HG02678 (cell line): ENCODE results near the gene CFAP74.
A peak's percentile ranks its signal among the peaks of the same experiment; 100 is the strongest.

Source experiments
- ATAC-seq: cut with Tn5 transposase; IDR thresholded peaks from one replicate; pipeline ENCODE4 v1.9.1; 2021; ENCODE audit warnings: mild to moderate bottlenecking, moderate library complexity; ENCODE audit not compliant: unreplicated experiment

CFAP74 gene

GRCh38 chr1:1901641-1902294 is 101.8 kb downstream of the CFAP74 start:
- no peak for ATAC-seq

- ATAC-seq: no peak
These were observed 102.5 kb downstream of the CFAP74 start for GRCh38 chr1:1900883-1901640.

- ATAC-seq: no peak
These were observed 103.6 kb downstream of the CFAP74 start for GRCh38 chr1:1899967-1900327.

GRCh38 chr1:1899266-1899966 is 104.2 kb downstream of the CFAP74 start:
- no peak for ATAC-seq

GRCh38 chr1:1898246-1898933 is 105.2 kb downstream of the CFAP74 start:
- ATAC-seq: no peak

- no peak for ATAC-seq
These were observed 107.9 kb downstream of the CFAP74 start for GRCh38 chr1:1895456-1896336.

- no peak for ATAC-seq
These were observed 108.5 kb downstream of the CFAP74 start for GRCh38 chr1:1895060-1895418.

GRCh38 chr1:1894354-1895059 is 109.1 kb downstream of the CFAP74 start:
- ATAC-seq: no peak

- no peak for ATAC-seq
These were observed 109.6 kb downstream of the CFAP74 start for GRCh38 chr1:1893997-1894353.

- ATAC-seq: no peak
These were observed 110.1 kb downstream of the CFAP74 start for GRCh38 chr1:1893291-1893985.

- no peak for ATAC-seq
These were observed 110.8 kb downstream of the CFAP74 start for GRCh38 chr1:1892763-1893120.

- ATAC-seq: no peak
These were observed 111.4 kb downstream of the CFAP74 start for GRCh38 chr1:1892079-1892762.

GRCh38 chr1:1891349-1892078 is 112.1 kb downstream of the CFAP74 start:
- peak; percentile 18 for ATAC-seq

- peak; percentile 78 for ATAC-seq
These were observed 112.9 kb downstream of the CFAP74 start, which contains the start of gene GNB1 for GRCh38 chr1:1890506-1891348. Gene GNB1 (minus strand): TSS chr1:1891087. CDS start chr1:1825453, 65,634 bp downstream.

GRCh38 chr1:1889847-1890505 is 113.6 kb downstream of the CFAP74 start:
- ATAC-seq: peak; percentile 30

GRCh38 chr1:1889090-1889750 is 114.4 kb downstream of the CFAP74 start:
- ATAC-seq: no peak
